ENCODE data around the gene FAAP20.

- TF ChIP-seq CTCF (conservative IDR thresholded peaks at IDR 0.05; ENCODE audit: low read depth, low read length), result no peak
- TF ChIP-seq EZH2 (IDR thresholded peaks at IDR 0.05; ENCODE audit: low read length, unreplicated experiment), result no peak
- no peak for TF ChIP-seq EZH2phosphoT487 (IDR thresholded peaks at IDR 0.05; ENCODE audit: borderline replicate concordance, low read length)
These were observed 7.0 kb downstream of the FAAP20 start for GRCh38 chr1:2187619-2188018.

Measured in PC-3 (cell line).